Measurements from ENCODE around the gene SUSD4. TPM values are rescaled to one million over a fixed set of nuclear protein-coding genes. Genes with fewer than 3 reads are reported as not detected.
"Not testable (repeated sequence)": the region's sequence is repeated elsewhere in the genome, so short reads cannot be mapped to it uniquely, and the experiment has no call there.

The SUSD4 gene
- total RNA-seq, 4 donors from 2014 or later: 0.24 to 3.2 (median 0.90) TPM

DNA sequence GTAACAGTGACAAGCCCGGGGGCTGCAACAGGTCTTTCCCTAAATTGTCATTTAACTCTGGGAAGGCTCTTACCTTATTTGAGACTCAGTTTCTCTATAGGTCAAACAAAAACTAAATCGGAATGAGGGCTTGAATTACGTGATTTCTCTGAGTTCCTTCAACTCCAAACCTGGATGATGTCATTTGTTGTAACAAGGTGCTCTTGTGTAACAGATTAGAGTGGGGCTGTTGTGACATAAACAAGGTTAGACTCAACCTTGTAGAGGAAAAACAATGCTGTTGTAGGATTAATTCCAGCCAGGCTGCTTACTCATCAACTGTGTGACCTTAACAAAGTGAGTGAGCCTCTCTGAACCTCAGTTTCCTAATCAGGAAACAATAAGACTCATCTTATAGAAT lies 74.4 kb downstream of the SUSD4 start:
- DNase-seq (ENCODE audit: low spot score) (no peak), ATAC-seq (ENCODE audit: low FRiP score) (no peak)
- TF ChIP-seq, protein P1, sequence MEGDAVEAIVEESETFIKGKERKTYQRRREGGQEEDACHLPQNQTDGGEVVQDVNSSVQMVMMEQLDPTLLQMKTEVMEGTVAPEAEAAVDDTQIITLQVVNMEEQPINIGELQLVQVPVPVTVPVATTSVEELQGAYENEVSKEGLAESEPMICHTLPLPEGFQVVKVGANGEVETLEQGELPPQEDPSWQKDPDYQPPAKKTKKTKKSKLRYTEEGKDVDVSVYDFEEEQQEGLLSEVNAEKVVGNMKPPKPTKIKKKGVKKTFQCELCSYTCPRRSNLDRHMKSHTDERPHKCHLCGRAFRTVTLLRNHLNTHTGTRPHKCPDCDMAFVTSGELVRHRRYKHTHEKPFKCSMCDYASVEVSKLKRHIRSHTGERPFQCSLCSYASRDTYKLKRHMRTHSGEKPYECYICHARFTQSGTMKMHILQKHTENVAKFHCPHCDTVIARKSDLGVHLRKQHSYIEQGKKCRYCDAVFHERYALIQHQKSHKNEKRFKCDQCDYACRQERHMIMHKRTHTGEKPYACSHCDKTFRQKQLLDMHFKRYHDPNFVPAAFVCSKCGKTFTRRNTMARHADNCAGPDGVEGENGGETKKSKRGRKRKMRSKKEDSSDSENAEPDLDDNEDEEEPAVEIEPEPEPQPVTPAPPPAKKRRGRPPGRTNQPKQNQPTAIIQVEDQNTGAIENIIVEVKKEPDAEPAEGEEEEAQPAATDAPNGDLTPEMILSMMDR (IDR thresholded peaks at IDR 0.05): no peak

DNA sequence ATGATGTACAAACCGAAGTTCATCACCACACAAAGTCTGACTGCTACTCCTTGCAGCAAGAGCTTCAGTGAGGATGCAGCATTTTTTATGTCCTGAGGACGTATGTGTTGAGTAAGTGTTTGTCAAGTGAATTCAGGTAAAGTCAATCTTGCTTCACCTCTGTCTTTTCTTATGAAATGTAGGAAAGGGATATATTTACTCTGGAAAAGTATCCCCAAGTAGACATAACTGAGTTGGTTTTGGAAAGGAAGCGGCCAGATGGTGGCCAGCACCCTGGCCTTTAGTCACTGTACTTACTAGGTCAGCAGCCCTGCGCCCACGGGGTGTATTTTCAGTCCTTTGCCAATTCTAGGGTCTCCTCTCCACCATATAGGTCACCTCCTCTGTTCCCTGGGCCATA lies 75.2 kb downstream of the SUSD4 start:
- TF ChIP-seq, protein P1 (IDR thresholded peaks at IDR 0.05): no peak
- no peak for DNase-seq (ENCODE audit: low spot score)
- ATAC-seq (ENCODE audit: low FRiP score): no peak

DNA sequence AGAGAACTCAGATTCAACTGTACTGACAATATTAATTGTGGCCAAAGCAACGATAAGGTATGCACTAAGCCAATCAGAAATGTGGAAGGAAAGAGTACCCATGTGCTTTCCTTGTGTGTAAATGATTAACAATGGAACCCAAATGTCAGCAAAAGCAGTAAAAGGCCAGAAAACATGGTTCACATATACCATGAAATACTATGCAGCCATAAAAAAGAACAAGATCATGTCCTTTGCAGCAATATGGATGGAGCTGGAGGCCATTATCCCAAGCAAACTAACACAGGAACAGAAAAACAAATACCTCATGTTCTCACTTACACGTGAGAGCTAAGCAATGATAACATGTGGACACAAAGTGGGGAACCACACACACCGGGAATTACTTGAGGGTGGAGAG lies 78.5 kb downstream of the SUSD4 start:
- DNase-seq (ENCODE audit: low spot score) (no peak), ATAC-seq (ENCODE audit: low FRiP score) (no peak)
- TF ChIP-seq, protein P1 (IDR thresholded peaks at IDR 0.05): no peak

DNA sequence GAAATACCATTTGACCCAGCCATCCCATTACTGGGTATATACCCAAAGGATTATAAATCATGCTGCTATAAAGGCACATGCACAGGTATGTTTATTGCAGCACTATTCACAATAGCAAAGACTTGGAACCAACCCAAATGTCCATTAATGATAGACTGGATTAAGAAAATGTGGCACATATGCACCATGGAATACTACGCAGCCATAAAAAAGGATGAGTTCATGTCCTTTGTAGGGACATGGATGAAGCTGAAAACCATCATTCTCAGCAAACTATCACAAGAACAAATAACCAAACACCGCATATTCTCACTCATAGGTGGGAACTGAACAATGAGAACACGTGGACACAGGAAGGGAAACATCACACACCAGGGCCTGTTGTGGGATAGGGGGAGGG lies 80.3 kb downstream of the SUSD4 start:
- ATAC-seq (ENCODE audit: low FRiP score); DNase-seq (ENCODE audit: low spot score): not testable (repeated sequence)

DNA sequence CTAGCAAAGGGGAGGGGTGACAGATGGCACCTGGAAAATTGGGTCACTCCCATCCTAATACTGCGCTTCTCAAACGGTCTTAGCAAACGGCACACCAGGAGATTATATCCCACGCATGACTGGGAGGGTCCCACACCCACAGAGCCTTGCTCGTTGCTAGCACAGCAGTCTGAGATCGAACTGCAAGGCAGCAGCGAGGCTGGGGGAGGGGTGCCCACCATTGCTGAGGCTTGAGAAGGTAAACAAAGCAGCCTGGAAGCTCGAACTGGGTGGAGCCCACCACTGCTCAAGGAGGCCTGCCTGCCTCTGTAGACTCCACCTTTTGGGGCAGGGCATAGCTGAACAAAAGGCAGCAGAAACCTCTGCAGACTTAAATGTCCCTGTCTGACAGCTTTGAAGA lies 85.7 kb downstream of the SUSD4 start:
- ATAC-seq (ENCODE audit: low FRiP score); DNase-seq (ENCODE audit: low spot score): not testable (repeated sequence)

DNA sequence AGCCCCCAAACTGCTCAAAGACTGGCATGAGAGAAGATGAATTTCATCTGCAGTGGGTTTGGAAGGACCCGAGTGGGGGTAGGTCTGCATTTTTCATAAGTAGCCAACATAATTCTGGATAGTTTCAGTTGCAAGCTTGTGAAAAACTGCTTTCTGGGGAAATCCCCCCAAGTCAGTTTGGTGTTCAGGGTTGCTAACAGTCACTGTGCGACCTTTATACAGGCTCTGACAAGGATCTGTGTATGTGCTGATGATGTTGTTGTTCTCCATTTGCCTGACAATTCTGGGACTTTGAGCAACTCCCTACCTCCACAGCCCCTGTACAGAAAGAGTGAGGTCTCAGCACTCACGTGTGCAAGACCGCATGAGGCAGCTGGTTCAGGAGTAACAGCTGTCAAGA lies 87.9 kb downstream of the SUSD4 start:
- TF ChIP-seq, protein P1 (IDR thresholded peaks at IDR 0.05): no peak
- no peak for DNase-seq (ENCODE audit: low spot score)
- ATAC-seq (ENCODE audit: low FRiP score): no peak

DNA sequence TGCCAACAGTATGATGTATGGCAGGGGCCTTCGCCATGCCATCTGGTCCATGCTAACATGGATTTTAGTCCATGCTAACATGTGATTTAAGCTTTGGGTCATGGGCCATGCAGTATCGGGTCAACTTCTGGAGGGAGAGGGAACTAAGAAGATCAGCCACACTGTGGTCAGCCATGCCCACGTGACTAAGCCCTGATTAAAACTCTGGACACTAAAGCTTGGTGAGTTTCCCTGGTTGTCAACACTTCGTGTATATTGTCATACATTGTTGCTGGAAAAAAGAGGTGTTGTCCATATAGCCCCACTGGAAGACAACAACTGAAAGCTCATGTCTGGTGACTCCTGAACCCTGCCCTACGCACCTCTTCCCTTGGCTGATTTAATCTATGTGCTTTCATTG lies 90.5 kb downstream of the SUSD4 start:
- DNase-seq (ENCODE audit: low spot score) (no peak), ATAC-seq (ENCODE audit: low FRiP score) (no peak)
- TF ChIP-seq, protein P1 (IDR thresholded peaks at IDR 0.05): no peak

DNA sequence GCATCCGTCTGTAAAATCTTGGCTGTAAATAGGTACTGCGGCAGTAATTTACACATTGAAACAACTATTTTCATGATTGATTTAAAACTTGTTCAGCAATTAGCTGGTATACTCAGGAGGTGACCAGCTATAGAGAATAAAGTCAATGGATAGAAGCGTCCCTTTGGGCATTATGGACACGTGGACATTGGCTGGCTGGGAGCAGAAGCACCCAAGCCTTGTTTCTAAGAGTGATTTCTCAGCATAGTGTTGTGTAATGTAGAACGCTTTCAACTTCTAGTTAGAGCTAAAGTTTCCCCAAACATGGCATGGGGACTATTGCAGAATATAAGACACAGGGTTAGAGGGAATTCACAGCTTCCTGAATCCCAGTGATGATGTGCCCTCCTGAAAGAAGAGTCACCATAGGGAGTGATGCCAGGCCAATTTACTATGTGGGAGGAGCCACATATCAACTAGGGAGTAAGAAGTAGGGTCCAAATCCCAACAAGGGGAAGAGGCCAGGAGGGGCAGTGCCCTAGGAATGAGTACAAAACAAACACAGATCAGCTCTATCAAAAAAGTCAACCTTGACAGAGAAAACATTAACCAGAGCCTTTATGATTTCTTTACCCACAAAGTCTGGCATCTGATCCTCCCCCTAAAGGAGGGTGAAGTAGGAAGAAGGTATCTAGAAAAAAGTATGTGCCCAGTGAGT lies 92.7 kb downstream of the SUSD4 start:
- TF ChIP-seq, protein P1 (IDR thresholded peaks at IDR 0.05): no peak
- DNase-seq (ENCODE audit: low spot score) (no peak), ATAC-seq (ENCODE audit: low FRiP score) (no peak)

All from omental fat pad (tissue), 4 donors.